Aorta (tissue), 5 donors: Measurements from ENCODE around the gene MAP3K9. TPM values are rescaled to one million over a fixed set of nuclear protein-coding genes. Genes with fewer than 3 reads are reported as not detected.

Experiments
- ATAC-seq: fragments of 200-7000 bp; cut with Tn5 transposase; one replicate; pipeline ENCODE4 v1.9.1; 2022; ENCODE audit warnings: moderate library complexity; ENCODE audit not compliant: low FRiP score
- DNase-seq, 2 donors: peaks; one replicate each; pipeline ENCODE4 v3.0.0-alpha.2; 2020
- H3K27ac ChIP-seq, 2 donors: one replicate each; pipeline ENCODE4 v1.5.1; 2013; ENCODE audit warnings: low read length in 2 of 2, mild to moderate bottlenecking in 2 of 2, moderate library complexity in 2 of 2, control low read depth in 1 of 2, inconsistent platforms in 1 of 2, low read depth in 1 of 2
- H3K27me3 ChIP-seq, 2 donors: one replicate each; pipeline ENCODE4 v1.6.1; 2013; ENCODE audit warnings: control low read depth in 1 of 2, low read length in 1 of 2, mild to moderate bottlenecking in 1 of 2, moderate library complexity in 1 of 2; ENCODE audit not compliant: insufficient read depth in 2 of 2, control insufficient read depth in 1 of 2
- H3K36me3 ChIP-seq, 2 donors: one replicate each; pipeline ENCODE4 v1.6.1; 2013; ENCODE audit warnings: control low read depth in 1 of 2, low read length in 1 of 2, mild to moderate bottlenecking in 1 of 2; ENCODE audit not compliant: insufficient read depth in 2 of 2, control insufficient read depth in 1 of 2
- H3K4me1 ChIP-seq, 2 donors: one replicate each; pipeline ENCODE4 v1.6.1; 2013; ENCODE audit warnings: low read length in 2 of 2, control low read depth in 1 of 2, mild to moderate bottlenecking in 1 of 2, moderate library complexity in 1 of 2; ENCODE audit not compliant: insufficient read depth in 2 of 2, control insufficient read depth in 1 of 2
- H3K4me3 ChIP-seq, 2 donors: one replicate each; pipeline ENCODE4 v1.5.1; 2013; ENCODE audit warnings: low read length in 2 of 2, control low read depth in 1 of 2, mild to moderate bottlenecking in 1 of 2
- H3K9me3 ChIP-seq: one replicate; pipeline ENCODE4 v1.6.1; 2013; ENCODE audit warnings: mild to moderate bottlenecking, low read length; ENCODE audit not compliant: control insufficient read depth
- WGBS, 2 donors: extraction: QIAGEN DNeasy Blood & Tissue Kit; methylation state at CpG; one replicate each; pipeline ENCODE4 v1.1.7; 2013; 5-methylcytosine and 5-hydroxymethylcytosine counted together
- intact Hi-C, 2 donors: fragments of 100-400 bp; cut with DNase I; formaldehyde crosslinking; loops; one replicate each; pipeline versions ENCODE4 v1.14.2 to v1.15.0; 2022
- polyA plus RNA-seq, 2 donors: library from polyadenylated mRNA; stranded (reverse); fragments of 200-250 nt; gene quantifications; one replicate each; pipeline ENCODE4 v1.2.3, GENCODE V29; 2013
- total RNA-seq, 2 donors: library from RNA; stranded (reverse); fragmentation: NEBNext Ultra II Directional; extraction: Animal tissue kit (Norgen Biotek cat#: 25700); gene quantifications; one replicate each; pipeline ENCODE4 v1.2.1, GENCODE V29; 2021
- donor health status: healthy with polysubstance abuse.
- donor health status: Bipolar disorder and iron deficiency.
- donor health status: DM: no; HTN: no; CAD: no.
- donor health status: DM: no; HTN: no; CAD: no.
- donor health status: DM: yes; HTN: yes; CAD: no.

Gene MAP3K9
- total and polyA plus RNA-seq, 4 donors, result 0.20 to 1.5 (median 0.73) TPM

GRCh38 chr14:70796551-70796950 lies 12.8 kb downstream of the MAP3K9 start:
- intact Hi-C loops, result no loop called here
- Histone ChIP-seq H3K27me3 (no peaks in the 10 kb centered on the region), H3K36me3 (no peaks in the 10 kb centered on the region), H3K9me3 (no peaks in the 10 kb centered on the region), H3K27ac (no peak overlapping the region), H3K4me3 (no peak overlapping the region), H3K4me1 (no peaks in the 10 kb centered on the region)
- ATAC-seq, result no peak
- 93 to 97% methylated on average over 8 of the region's 8 CpGs for WGBS, 2 donors
- DNase-seq, result no peak

GRCh38 chr14:70794294-70794693 lies 15.0 kb downstream of the MAP3K9 start:
- no peaks in the 10 kb centered on the region for H3K9me3 ChIP-seq
- H3K36me3 ChIP-seq, result no peaks in the 10 kb centered on the region
- ATAC-seq (no peak), DNase-seq (no peak)
- intact Hi-C loops, result no loop called here
- no peak overlapping the region for H3K4me3 ChIP-seq
- H3K27me3 ChIP-seq, result no peaks in the 10 kb centered on the region
- no peak overlapping the region for H3K27ac ChIP-seq
- WGBS, 2 donors, result 78 to 82% methylated on average over 3 of the region's 3 CpGs
- no peaks in the 10 kb centered on the region for H3K4me1 ChIP-seq

- DNase-seq (no peak), ATAC-seq (no peak)
- H3K27me3 ChIP-seq, result no peaks in the 10 kb centered on the region
- WGBS, 2 donors, result 69 to 88% methylated on average over 3 of the region's 3 CpGs
- intact Hi-C loops, result no loop called here
- H3K9me3 ChIP-seq, result no peaks in the 10 kb centered on the region
- no peak overlapping the region for H3K27ac ChIP-seq
- no peaks in the 10 kb centered on the region for H3K36me3 ChIP-seq
- H3K4me3 ChIP-seq, result no peak overlapping the region
- H3K4me1 ChIP-seq, result no peaks in the 10 kb centered on the region
Measured at GRCh38 chr14:70793637-70794036, 15.7 kb downstream of the MAP3K9 start.

GRCh38 chr14:70792939-70793338 lies 16.4 kb downstream of the MAP3K9 start:
- no peaks in the 10 kb centered on the region for H3K36me3 ChIP-seq
- intact Hi-C loops, result no loop called here

GRCh38 chr14:70791971-70792370 lies 17.3 kb downstream of the MAP3K9 start:
- Histone ChIP-seq H3K9me3 (no peaks in the 10 kb centered on the region), H3K4me3 (no peak overlapping the region), H3K36me3 (no peaks in the 10 kb centered on the region), H3K4me1 (no peaks in the 10 kb centered on the region), H3K27ac (no peak overlapping the region), H3K27me3 (no peaks in the 10 kb centered on the region)
- WGBS, 2 donors, result 88% methylated on average over 7 of the region's 7 CpGs
- no peak for DNase-seq
- intact Hi-C loops, result no loop called here
- no peak for ATAC-seq

More at GRCh38 chr14:70792939-70793338, 16.4 kb downstream of the MAP3K9 start:
- H3K4me1 ChIP-seq, result no peaks in the 10 kb centered on the region
- WGBS, 2 donors, result 68 to 75% methylated on average over 9 of the region's 9 CpGs
- H3K27me3 ChIP-seq, result no peaks in the 10 kb centered on the region
- no peak overlapping the region for H3K27ac ChIP-seq
- ATAC-seq (no peak), DNase-seq (no peak)
- no peaks in the 10 kb centered on the region for H3K9me3 ChIP-seq
- no peak overlapping the region for H3K4me3 ChIP-seq

- H3K9me3 ChIP-seq, result no peaks in the 10 kb centered on the region
- H3K27ac ChIP-seq, result no peak overlapping the region
- no peaks in the 10 kb centered on the region for H3K4me1 ChIP-seq
- no peak for ATAC-seq
- intact Hi-C loops, result no loop called here
- H3K36me3 ChIP-seq, result no peaks in the 10 kb centered on the region
- DNase-seq, result no peak
- no peak overlapping the region for H3K4me3 ChIP-seq
- 80 to 84% methylated on average over 4 of the region's 4 CpGs for WGBS, 2 donors
- H3K27me3 ChIP-seq, result no peaks in the 10 kb centered on the region
Measured at GRCh38 chr14:70789961-70790360, 19.4 kb downstream of the MAP3K9 start.

GRCh38 chr14:70789361-70789760 lies 20.0 kb downstream of the MAP3K9 start:
- intact Hi-C loops, result no loop called here
- WGBS, 2 donors, result 12 to 24% methylated on average over 4 of the region's 4 CpGs
- no peaks in the 10 kb centered on the region for H3K36me3 ChIP-seq
- ATAC-seq, result no peak
- H3K4me3 ChIP-seq, result no peak overlapping the region
- H3K27ac ChIP-seq, result no peak overlapping the region
- H3K27me3 ChIP-seq, result no peaks in the 10 kb centered on the region
- DNase-seq, result no peak
- H3K4me1 ChIP-seq, result no peaks in the 10 kb centered on the region
- H3K9me3 ChIP-seq, result no peaks in the 10 kb centered on the region

- Histone ChIP-seq H3K4me3 (no peak overlapping the region), H3K4me1 (no peaks in the 10 kb centered on the region), H3K27ac (no peak overlapping the region), H3K27me3 (no peaks in the 10 kb centered on the region), H3K36me3 (no peaks in the 10 kb centered on the region), H3K9me3 (no peaks in the 10 kb centered on the region)
- intact Hi-C loops, result no loop called here
- WGBS, 2 donors, result 28 to 33% methylated on average over 6 of the region's 6 CpGs
- DNase-seq, result no peak
- ATAC-seq, result no peak
Measured at GRCh38 chr14:70788898-70789297, 20.4 kb downstream of the MAP3K9 start.

- no peak for ATAC-seq
- DNase-seq, result no peak
- Histone ChIP-seq H3K27ac (no peak overlapping the region), H3K36me3 (no peaks in the 10 kb centered on the region), H3K27me3 (no peaks in the 10 kb centered on the region), H3K4me3 (no peak overlapping the region), H3K4me1 (no peaks in the 10 kb centered on the region), H3K9me3 (no peaks in the 10 kb centered on the region)
- WGBS, 2 donors, result 95% methylated on average over 9 of the region's 9 CpGs
- intact Hi-C loops, result no loop called here
Measured at GRCh38 chr14:70785556-70785955, 23.8 kb downstream of the MAP3K9 start.
